Activated T-cell treated with anti-CD3 and anti-CD28 coated beads for 4 hours (primary cell): ENCODE measurements around the gene HGD.

Experiments used
- DNase-seq: peaks from one replicate; pipeline ENCODE4 v3.0.0-alpha.2; 2020

The HGD gene

GRCh38 chr3:120682095-120682681, at the start of gene HGD:
Gene HGD (minus strand): TSS chr3:120682239. CDS start chr3:120682111, 128 bp downstream.
- DNase-seq: no peak

GRCh38 chr3:120730576-120731542, 48.8 kb upstream of the HGD start:
- no peak for DNase-seq

GRCh38 chr3:120726791-120727190, 44.8 kb upstream of the HGD start:
- DNase-seq: no peak

GRCh38 chr3:120719167-120719834, 37.3 kb upstream of the HGD start:
- peak; percentile 36 for DNase-seq

GRCh38 chr3:120713262-120713661, 31.2 kb upstream of the HGD start:
- DNase-seq: no peak

- no peak for DNase-seq
These were observed 28.3 kb upstream of the HGD start for GRCh38 chr3:120710369-120710768.

- DNase-seq: no peak
These were observed 26.4 kb upstream of the HGD start for GRCh38 chr3:120708408-120708807.

- DNase-seq: no peak
These were observed 24.9 kb upstream of the HGD start for GRCh38 chr3:120706950-120707349.

- DNase-seq: no peak
These were observed 24.0 kb upstream of the HGD start for GRCh38 chr3:120705884-120706582.

- no peak for DNase-seq
These were observed 17.3 kb upstream of the HGD start for GRCh38 chr3:120699333-120699732.

- no peak for DNase-seq
These were observed 11.6 kb upstream of the HGD start for GRCh38 chr3:120693439-120694171.

GRCh38 chr3:120689395-120689794, 7.4 kb upstream of the HGD start:
- no peak for DNase-seq

- DNase-seq: no peak
These were observed 6.1 kb upstream of the HGD start for GRCh38 chr3:120688121-120688520.

GRCh38 chr3:120685411-120685810, 3.4 kb upstream of the HGD start:
- no peak for DNase-seq

- no peak for DNase-seq
These were observed 2.9 kb upstream of the HGD start for GRCh38 chr3:120684896-120685295.

GRCh38 chr3:120683671-120684301, 1.7 kb upstream of the HGD start:
- DNase-seq: no peak

- DNase-seq: no peak
These were observed 1.2 kb upstream of the HGD start for GRCh38 chr3:120683213-120683612.

GRCh38 chr3:120681506-120682038, 467 bp downstream of the HGD start:
- DNase-seq: no peak

GRCh38 chr3:120681018-120681417, 1.0 kb downstream of the HGD start:
- no peak for DNase-seq

- no peak for DNase-seq
These were observed 1.7 kb downstream of the HGD start for GRCh38 chr3:120680193-120680894.

- no peak for DNase-seq
These were observed 3.1 kb downstream of the HGD start for GRCh38 chr3:120678984-120679383.
